HL-60 (cell line): Measurements from ENCODE around the gene MTMR11.
"Not testable (repeated sequence)": the region's sequence is repeated elsewhere in the genome, so short reads cannot be mapped to it uniquely, and the experiment has no call there.

Experiments used
- DNase-seq, 2 experiments: peaks; one replicate each; pipeline ENCODE4 v3.0.0-alpha.2; 2010 to 2020; ENCODE audit warnings: low read depth in 1 of 2, low spot score in 1 of 2
- H3K27ac ChIP-seq: fragments of 250-450 bp; sonication (Bioruptor Pico); replicated peaks from 2 replicates; pipeline ENCODE4 v1.5.1; 2020; ENCODE audit warnings: mild to moderate bottlenecking, moderate library complexity
- H3K27me3 ChIP-seq: fragments of 250-450 bp; sonication (Bioruptor Pico); 2 replicates; pipeline ENCODE4 v1.5.1; 2021; ENCODE audit warnings: mild to moderate bottlenecking, moderate library complexity; ENCODE audit not compliant: insufficient read depth, poor library complexity, severe bottlenecking
- H3K4me3 ChIP-seq: replicated peaks from 2 replicates; pipeline ENCODE4 v1.5.1; 2011; ENCODE audit warnings: mild to moderate bottlenecking, control low read depth, low read length; ENCODE audit not compliant: insufficient read depth
- CTCF ChIP-seq: IDR thresholded peaks from one replicate; pipeline ENCODE4 v1.5.1; 2011; ENCODE audit warnings: low read length, control low read depth, inconsistent platforms; ENCODE audit not compliant: insufficient read depth
- GABPA ChIP-seq: IDR thresholded peaks from 2 replicates; pipeline ENCODE4 v1.6.1; 2012; ENCODE audit warnings: low read depth
- POLR2AphosphoS5 ChIP-seq: IDR thresholded peaks from 2 replicates; pipeline ENCODE4 v1.6.1; 2012; ENCODE audit warnings: low read depth
- REST ChIP-seq: IDR thresholded peaks from 2 replicates; pipeline ENCODE4 v1.6.1; 2012; ENCODE audit warnings: low read depth; ENCODE audit not compliant: insufficient replicate concordance
- SPI1 ChIP-seq: IDR thresholded peaks from 2 replicates; pipeline ENCODE4 v1.6.1; 2012; ENCODE audit warnings: low read depth, mild to moderate bottlenecking, borderline replicate concordance

The MTMR11 gene

GRCh38 chr1:149886121-149886395, 50.6 kb downstream of the MTMR11 start:
- Histone ChIP-seq H3K27ac (peak overlapping the region; percentile 98), H3K4me3 (peak overlapping the region; percentile 36)
- TF ChIP-seq POLR2AphosphoS5: peak; percentile 94
- DNase-seq: peak in 1 of 2 experiments; percentile 18
- H3K27me3 ChIP-seq: not testable (repeated sequence)

- Histone ChIP-seq H3K4me3 (peak overlapping the region; percentile 36), H3K27ac (peak overlapping the region; percentile 98), H3K27me3 (no peaks in the 10 kb centered on the region)
- DNase-seq: peak; percentile 52 to 91
- peak; percentile 88; the same call in 1 of the 2 replicates for TF ChIP-seq POLR2AphosphoS5
- TF ChIP-seq SPI1: peak; percentile 60; the same call in 1 of the 2 replicates
- TF ChIP-seq REST: no peak
- no peak for TF ChIP-seq GABPA
- no peak for TF ChIP-seq CTCF
These were observed 51.1 kb downstream of the MTMR11 start for GRCh38 chr1:149885339-149886120.

GRCh38 chr1:149884433-149885338, 52.0 kb downstream of the MTMR11 start:
- no peaks in the 10 kb centered on the region for H3K27me3 ChIP-seq
- TF ChIP-seq GABPA: no peak
- TF ChIP-seq SPI1: peak; percentile 65
- peak; percentile 18 to 83 for DNase-seq
- H3K4me3 ChIP-seq: peak overlapping the region; percentile 36
- peak overlapping the region; percentile 98 for H3K27ac ChIP-seq

GRCh38 chr1:149883598-149884247, 53.0 kb downstream of the MTMR11 start:
- Histone ChIP-seq H3K27me3 (no peaks in the 10 kb centered on the region), H3K4me3 (no peak overlapping the region), H3K27ac (no peak overlapping the region; the same call in 1 of the 2 replicates)
- TF ChIP-seq SPI1 (no peak), REST (no peak), CTCF (no peak), POLR2AphosphoS5 (no peak), GABPA (no peak)
- no peak for DNase-seq
